ENCODE data around the gene VPS25.
A peak's percentile ranks its signal among the peaks of the same experiment; 100 is the strongest.
"Not testable (repeated sequence)": the region's sequence is repeated elsewhere in the genome, so short reads cannot be mapped to it uniquely, and the experiment has no call there.

VPS25 gene

DNA sequence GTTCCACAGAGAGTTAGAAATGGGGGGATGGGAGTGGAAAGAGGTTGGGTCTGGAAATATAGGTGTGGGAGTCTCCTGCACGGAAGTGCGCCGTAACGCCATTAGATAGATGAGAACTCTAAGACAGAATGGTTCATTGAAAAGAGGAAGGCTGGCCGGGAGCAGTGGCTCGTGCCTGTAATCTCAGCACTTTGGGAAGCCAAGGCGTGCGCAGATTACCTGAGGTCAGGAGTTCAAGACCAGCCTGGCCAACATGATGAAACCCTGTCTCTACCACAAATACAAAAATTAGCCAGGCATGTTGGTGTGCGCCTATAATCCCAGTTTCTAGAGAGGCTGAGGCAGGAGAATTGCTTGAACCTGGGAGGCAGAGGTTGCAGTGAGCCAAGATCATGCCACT, 5.2 kb upstream of the VPS25 start:
- not testable (repeated sequence) for DNase-seq (ENCODE audit: low read depth, low spot score)

- not testable (repeated sequence) for DNase-seq (ENCODE audit: low read depth, low spot score)
Measured at GRCh38 chr17:42769964-42770363, 3.3 kb upstream of the VPS25 start.

DNA sequence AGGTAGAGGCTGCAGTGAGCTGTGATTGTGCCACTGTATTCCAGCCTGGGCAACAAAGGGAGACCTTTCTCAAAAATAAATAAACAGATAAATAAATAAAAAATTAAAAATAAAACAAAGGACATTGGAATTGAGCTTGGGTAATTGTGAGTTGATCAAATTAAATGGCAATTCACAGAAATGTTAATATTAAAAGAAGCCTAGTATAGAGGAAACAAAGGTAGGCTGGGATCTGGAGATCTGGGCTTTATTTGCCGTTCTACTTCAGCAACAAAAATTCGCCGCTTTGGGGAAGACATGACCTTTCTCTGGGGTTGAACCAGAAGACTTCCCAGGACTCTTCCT, 332 bp upstream of the VPS25 start:
- DNase-seq (ENCODE audit: low read depth, low spot score), result no peak

DNA sequence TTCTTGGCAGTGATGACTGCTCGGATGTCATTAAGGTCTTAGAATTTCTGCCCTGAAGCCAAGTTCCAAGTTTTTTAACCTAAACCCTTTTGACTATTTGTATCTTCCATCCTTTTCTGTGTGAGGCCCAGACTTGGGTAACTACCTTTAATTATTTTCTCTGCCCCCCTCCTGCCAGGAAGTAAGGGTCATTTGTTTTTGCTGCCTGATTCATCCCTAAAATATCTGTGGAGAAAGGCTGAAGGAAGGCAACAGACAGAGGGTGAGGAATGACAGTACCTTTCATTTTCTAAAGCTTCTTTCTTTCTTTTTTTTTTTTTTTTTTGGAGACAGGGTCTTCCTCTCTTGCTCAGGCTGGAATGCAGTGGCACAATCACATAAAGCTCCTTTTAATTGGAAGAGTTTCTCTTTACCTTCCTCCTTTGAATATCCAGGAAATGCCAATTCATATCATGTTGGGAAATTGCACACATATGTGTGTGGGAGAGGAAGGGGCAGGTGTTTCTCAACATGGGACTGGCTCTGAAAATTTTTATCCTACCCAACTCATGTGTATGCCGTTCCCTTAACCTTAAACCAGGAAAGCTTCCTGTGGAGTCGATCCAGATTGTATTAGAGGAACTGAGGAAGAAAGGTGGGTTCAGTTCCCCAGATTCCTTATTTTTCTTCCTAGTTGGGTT, 957 bp downstream of the VPS25 start:
- peak; percentile 32 for DNase-seq (ENCODE audit: low read depth, low spot score)

DNA sequence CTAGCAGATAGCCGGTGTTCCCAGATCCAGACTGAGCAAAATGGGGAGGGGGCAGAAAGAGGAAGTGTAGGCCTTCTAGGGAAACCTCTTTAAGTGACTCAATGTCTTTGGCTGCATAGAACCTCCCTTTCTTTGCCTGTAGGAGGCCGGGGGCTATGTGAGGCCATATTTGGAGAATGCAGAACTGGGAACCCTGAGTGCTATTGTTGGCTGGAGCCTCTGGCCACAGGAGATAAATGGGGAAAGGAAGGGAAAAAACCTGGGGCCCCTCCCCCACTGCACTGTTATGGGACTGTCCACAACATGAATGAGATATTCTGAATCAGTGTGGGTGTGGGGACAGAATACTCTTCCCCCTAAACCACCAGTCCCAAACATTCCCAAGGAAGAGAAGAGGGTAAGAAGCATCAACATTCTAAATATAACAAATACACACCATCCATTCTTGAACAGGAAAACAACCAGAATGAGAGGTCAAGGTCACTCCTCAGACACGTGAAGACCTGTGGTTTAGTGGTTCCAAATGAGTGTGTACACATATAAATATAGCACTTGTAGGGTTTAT, 2.4 kb downstream of the VPS25 start:
- peak; percentile 83 for DNase-seq (ENCODE audit: low read depth, low spot score)

DNA sequence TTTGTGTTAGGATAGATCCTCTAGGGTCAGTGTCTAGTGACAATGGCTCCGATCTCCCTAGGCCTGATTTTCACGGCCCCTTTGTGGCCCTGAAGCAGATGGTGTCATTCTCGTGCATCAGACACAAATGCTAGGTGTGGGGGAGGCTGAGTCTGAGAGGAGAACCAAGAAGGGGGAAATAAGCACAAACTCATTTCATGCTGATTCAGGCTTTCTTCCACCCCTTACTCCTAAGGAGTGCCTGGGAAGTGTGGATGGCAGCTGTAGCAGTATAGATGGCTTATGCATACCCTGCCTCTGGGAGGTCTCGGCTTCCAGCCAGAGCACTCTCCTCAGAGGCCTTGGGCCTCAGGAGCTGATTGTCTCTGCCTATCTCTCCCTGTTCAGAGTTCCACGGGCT, 5.3 kb downstream of the VPS25 start:
- no peak for DNase-seq (ENCODE audit: low read depth, low spot score)

- no peak for DNase-seq (ENCODE audit: low read depth, low spot score)
Measured at GRCh38 chr17:42779304-42779935, 6.2 kb downstream of the VPS25 start.

GRCh38 chr17:42779936-42780850, 6.9 kb downstream of the VPS25 start, which contains the start of gene WNK4:
Gene WNK4, plus strand, starts transcription at chr17:42780610. Its CDS starts 89 bp downstream, at chr17:42780699.
- DNase-seq (ENCODE audit: low read depth, low spot score), result peak; percentile 71

DNA sequence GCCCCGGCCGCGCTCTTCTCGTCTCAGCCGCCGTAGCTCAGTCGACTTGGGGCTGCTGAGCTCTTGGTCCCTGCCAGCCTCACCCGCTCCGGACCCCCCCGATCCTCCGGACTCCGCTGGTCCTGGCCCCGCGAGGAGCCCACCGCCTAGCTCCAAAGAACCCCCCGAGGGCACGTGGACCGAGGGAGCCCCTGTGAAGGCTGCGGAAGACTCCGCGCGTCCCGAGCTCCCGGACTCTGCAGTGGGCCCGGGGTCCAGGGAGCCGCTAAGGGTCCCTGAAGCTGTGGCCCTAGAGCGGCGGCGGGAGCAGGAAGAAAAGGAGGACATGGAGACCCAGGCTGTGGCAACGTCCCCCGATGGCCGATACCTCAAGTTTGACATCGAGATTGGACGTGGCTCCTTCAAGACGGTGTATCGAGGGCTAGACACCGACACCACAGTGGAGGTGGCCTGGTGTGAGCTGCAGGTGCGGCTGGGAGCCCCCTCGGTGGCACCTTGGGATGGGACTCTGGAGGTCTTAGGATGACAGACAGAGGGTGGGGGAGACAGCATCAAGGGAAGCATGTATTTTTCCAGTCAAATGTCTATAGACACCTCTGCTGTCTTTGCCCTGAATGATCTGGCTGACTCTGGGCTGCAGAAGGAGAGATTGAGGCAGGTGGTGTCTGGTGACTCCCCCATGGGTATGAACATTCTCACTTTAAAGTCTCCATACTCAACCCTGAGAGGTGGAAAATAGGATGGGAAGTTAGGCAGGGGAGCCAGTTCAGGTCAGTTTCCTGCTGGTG, 7.8 kb downstream of the VPS25 start:
- peak; percentile 11 for DNase-seq (ENCODE audit: low read depth, low spot score)

DNA sequence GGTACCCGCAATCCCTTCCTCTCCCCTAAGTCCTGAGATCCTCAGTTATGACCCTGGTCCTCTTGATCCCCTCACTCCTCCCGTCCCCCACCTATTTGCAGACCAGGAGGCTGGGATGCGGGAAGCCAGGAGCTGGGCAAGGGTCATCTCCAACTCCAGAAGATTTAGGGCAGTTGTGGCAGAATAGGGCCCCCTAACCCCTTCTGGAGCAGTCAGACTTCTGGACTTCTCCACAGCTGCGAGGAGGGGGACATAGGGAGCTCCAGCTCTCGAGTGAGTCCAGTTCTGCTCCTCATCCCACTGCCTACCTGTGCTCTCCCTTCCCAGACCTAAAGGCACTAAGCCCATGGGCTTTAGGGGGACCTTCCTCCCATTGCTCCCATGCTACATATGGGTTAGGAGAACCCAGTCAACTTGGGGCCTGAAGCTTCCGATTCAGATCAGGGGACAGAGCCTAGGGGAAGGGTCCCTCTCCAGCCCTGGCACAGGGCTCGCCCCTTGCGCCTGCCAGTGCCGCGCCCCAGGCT, 8.5 kb downstream of the VPS25 start:
- DNase-seq (ENCODE audit: low read depth, low spot score), result peak; percentile 15

DNA sequence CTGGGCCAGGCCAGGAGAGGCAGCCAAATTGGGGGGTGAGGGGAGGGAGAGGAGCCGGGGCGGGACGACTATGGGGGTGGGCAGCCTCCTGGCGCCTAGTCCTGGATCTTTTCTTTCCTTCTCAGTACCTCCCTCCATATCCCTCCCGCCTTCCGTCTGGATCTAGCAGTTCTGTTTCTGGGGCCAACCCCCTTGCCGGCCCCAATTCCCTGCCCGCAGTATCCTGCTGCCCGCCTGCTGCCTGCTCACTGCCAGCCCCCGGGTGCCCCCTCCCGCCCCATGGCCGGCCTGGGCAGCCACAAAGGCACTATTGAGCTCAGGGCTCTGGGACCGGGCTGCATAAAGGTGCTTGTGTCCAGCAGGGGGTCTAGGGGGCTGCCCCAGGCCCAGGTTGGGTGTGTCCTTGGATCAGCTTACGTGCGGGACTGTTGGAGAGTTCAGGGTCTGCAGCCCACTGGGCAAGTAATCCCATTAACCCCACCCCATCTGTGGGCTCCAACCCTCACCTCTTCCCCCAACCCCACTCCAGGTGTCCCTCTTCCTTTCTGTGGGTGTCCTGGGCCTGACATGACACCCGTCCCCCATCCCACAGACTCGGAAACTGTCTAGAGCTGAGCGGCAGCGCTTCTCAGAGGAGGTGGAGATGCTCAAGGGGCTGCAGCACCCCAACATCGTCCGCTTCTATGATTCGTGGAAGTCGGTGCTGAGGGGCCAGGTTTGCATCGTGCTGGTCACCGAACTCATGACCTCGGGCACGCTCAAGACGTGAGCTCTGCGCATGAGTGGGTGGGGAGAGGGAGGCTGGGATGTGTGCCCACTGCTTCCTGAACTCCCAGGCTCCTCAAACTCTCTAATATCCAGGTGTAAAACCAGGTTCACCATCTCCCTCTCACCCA, 9.2 kb downstream of the VPS25 start:
- peak; percentile 28 for DNase-seq (ENCODE audit: low read depth, low spot score)

DNA sequence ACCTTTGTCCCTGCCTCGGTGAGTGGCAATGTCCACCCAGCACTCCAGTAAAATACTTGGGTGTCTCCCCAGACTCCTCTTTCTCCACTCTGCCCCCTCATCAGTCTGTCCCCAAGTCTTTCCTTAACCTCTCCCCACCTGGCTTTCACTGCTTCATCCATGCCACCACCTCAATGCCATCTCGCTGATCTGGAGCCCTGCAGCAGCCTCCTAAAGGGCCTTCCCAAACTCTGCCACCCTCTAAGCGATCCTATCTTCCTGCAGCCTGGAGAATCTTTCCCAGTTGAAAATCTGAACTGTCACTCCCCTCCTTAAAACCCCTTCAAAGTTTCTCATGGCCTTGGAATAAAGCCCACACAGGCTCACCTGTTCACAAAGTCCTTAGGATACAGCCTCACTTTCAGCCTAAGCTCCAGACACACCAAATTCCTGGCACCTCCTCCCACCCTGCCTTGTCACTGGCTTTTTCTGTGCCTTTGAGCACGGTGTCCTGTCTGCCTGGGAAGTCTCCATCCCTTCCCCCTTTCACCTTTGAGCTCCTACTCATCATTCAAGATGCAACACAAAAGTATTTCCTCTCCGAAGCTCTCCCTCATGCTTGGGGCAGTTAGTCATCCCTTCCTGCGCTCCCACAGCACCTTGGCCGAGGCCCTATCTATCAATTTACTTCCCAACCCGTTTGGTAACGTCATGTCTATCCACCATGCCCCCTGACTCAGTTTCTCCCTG, 10.0 kb downstream of the VPS25 start:
- peak; percentile 60 for DNase-seq (ENCODE audit: low read depth, low spot score)

- DNase-seq (ENCODE audit: low read depth, low spot score), result no peak
Measured at GRCh38 chr17:42783791-42784138, 10.5 kb downstream of the VPS25 start.

GRCh38 chr17:42784409-42784808, 11.2 kb downstream of the VPS25 start:
- DNase-seq (ENCODE audit: low read depth, low spot score), result peak; percentile 18

GRCh38 chr17:42784811-42785592, 11.8 kb downstream of the VPS25 start:
- DNase-seq (ENCODE audit: low read depth, low spot score), result peak; percentile 17

DNA sequence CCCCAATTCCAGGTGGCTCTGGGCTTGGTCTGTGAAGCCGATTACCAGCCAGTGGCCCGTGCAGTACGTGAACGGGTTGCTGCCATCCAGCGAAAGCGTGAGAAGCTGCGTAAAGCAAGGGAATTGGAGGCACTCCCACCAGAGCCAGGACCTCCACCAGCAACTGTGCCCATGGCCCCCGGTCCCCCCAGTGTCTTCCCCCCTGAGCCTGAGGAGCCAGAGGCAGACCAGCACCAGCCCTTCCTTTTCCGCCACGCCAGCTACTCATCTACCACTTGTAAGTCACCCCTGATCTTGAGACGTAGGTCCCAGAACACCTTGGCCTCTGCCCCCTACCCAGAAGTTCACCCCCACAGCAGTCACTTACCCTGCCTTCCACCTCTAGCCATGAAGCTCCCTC, 14.0 kb downstream of the VPS25 start:
- DNase-seq (ENCODE audit: low read depth, low spot score), result no peak

- DNase-seq (ENCODE audit: low read depth, low spot score), result no peak
Measured at GRCh38 chr17:42791948-42792347, 18.7 kb downstream of the VPS25 start.

- DNase-seq (ENCODE audit: low read depth, low spot score), result no peak
Measured at GRCh38 chr17:42792545-42792944, 19.3 kb downstream of the VPS25 start.

DNA sequence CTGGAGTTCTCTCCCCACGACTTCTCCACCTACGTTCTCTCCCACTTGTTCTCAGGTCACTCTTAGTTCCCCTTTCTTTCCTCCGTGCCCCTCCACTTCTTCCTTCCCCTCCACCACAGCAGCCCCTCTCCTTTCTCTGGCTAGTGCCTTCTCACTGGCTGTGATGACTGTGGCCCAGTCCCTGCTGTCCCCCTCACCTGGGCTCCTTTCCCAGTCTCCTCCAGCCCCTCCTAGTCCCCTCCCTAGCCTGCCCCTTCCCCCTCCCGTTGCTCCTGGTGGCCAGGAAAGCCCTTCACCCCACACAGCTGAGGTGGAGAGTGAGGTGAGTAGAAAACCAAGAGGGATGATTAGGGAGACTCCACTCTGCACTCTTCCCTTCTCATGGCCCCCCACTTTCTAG, 21.8 kb downstream of the VPS25 start:
- DNase-seq (ENCODE audit: low read depth, low spot score), result no peak
